HG03025 (cell line): ENCODE results near the gene CKB.

ENCODE experiments used
- ATAC-seq: cut with Tn5 transposase; IDR thresholded peaks from one replicate; pipeline ENCODE4 v1.9.1; 2021; ENCODE audit warnings: mild to moderate bottlenecking, moderate library complexity; ENCODE audit not compliant: unreplicated experiment, low FRiP score

Gene CKB

DNA sequence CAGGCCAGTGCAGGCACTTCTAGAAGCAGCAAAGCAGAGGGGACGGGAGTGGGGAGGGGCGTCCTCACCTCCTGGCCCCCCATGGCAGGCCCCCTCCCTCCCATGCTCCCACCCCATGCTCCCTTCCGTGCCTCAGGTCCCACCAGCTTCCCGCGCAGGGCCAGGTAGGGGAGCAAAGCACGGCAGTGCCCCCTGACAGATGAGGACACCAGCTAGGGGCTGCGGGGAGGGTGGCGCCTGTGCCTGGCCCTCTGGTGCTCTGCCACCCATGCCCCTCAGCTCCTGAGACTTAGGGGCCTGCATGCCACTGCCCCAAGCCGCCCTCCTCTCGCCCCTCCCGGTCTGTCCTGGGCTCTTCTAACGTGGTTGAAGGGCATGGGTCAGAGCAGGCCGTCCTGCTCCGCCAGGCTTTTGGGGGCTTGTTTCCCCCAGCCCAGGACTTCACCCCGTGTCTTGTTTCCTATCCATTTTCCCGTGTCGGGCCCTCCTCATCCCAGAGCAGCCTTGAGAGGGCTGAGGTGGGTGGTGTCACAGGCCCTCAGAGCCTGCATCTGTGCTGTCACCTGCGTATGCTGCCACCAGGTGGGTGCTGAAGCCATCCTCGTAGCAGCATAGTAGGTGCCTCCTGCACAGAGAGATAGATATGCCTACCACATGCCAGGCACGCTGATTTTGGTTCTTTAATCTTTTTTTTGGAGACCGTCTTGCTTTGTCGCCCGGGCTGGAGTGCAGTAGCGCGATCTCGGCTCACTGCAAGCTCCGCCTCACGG, 16.6 kb upstream of the CKB start:
- ATAC-seq = no peak

- no peak for ATAC-seq
Measured at GRCh38 chr14:103538291-103539055, 15.8 kb upstream of the CKB start.

DNA sequence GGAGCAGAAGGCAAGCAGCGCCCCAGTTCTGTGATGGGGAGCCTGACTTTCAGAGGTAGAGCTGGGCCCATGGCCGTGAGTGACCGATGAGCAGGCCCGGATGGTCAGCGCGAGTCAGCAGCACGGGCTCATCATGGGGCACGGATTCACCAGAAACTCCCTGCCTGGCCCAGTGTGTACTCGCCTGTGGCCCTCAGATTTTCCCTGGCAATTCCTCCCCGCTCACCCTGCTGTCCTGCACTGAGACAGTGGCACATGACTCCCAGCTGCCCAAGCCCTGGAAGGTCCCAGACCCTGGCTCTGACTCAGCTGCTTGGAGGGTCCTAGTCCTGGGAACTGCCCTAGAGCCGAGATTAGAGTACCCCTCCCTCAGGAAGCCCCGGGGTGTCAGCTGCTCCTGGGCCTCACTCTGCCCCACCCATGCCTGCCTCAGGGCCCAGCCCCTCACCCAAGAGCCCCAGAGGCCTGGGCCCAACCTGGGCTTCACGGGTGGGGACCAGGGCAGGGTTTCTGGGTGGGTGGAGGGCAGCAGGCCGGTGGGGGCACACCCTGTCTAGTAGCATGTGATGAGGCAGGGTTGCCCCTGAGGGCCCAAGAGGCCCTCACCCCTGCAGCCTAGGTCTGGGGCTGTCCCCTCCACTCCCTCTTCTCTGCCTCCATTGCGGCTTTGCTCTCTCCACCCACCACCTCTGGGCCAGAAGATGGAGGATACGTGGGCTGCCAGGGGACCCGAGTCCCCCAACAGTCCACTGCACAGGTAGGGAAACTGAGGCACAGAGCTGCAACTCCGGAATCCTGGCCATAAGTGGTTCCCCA, 14.8 kb upstream of the CKB start:
- no peak for ATAC-seq

GRCh38 chr14:103536693-103537092, 14.1 kb upstream of the CKB start:
- no peak for ATAC-seq

DNA sequence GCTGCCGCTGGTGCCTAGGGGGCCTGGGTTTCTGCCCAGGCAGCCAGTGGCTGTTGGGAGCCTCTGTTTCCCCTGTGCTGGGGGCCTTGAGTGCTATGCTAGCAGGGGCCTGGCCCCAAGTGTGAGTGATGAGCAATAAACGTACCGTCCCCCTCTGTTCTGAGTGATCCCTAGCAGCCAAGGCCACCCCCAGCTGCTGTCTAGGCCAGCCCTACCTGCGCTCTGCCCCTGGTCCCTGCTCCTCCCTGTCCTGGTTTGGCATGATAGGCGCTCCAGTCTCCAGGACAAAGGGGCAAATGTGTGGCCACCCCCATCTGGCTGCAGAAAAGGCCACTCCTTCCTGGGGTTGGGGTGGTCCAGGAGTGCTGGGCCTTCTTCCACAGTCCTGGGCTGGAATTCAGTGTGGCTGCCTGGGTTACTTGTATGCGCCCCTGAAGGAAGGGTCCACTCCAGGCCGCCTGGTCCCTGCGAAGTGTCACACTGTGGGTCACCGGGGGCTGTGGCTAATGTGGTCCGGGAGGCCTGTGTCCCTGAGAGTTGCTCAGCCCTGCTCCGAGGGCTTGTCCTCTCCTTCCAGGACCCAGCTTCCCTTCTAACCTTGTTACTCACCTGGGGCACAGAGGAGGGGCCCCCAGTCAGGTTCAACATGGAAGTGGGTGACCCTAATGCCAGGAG, 13.4 kb upstream of the CKB start:
- ATAC-seq = no peak

DNA sequence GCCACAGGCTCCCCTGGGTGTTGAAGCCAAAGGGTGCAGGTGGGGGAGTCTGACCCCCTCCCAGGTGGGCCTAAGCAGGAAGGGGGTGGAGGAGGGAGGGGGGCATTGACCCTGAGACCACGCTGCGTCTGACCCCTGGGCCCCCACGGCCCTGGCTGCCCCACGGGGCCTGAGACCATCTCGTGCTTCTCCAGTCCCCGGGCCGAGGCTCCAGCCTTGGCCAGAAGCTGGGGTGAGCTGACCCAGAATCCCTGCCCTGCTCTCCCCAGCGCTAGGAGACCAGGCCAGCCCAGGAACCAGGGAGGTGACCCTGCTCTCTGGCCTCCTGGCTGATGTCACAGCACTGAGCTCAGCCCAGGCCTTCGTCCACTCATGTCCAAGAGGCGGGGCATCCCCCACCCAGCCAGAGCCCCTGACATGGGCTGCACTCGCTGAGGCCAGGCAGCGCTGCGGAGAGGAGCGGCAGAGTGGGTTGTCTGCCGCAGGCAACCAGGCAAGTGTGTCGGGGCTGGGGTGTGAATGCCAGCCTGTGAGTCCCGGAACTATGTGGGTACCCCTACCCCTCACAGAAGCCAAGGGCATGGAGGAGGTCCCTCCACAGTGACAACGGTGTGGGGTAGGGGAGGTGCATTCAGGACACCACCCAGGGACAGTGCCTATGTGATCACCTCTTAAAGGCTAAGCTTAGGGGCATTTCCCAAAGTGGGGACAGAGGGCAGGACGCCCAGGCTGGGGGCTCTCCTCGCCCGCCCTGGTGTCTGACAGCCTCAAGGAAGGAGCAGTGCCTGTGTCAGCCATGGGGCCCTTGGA, 12.7 kb upstream of the CKB start:
- no peak for ATAC-seq

DNA sequence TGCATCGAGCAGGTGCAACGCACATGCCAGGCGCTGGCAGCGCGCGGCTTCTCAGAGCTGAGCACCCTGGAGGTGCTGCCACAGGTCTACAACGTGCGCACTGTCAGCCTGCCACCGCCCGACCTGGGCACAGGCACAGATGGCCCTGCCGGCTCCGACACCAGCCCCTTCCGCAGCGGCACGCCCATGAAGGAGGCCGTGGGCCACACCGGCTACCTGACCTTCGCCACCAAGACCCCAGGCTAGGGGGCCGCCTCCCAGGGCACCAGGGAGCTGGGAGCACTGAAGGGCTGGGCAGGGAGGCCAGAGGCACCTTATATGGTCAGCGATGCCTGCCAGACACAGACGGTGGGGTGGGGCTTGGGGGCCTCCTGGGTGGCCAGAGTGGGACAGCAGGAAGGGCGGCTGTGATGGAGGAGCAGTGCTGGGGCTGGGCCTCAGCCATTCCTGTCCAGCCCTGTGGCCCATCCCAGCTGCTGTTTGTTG, 12.0 kb upstream of the CKB start:
- no peak for ATAC-seq

DNA sequence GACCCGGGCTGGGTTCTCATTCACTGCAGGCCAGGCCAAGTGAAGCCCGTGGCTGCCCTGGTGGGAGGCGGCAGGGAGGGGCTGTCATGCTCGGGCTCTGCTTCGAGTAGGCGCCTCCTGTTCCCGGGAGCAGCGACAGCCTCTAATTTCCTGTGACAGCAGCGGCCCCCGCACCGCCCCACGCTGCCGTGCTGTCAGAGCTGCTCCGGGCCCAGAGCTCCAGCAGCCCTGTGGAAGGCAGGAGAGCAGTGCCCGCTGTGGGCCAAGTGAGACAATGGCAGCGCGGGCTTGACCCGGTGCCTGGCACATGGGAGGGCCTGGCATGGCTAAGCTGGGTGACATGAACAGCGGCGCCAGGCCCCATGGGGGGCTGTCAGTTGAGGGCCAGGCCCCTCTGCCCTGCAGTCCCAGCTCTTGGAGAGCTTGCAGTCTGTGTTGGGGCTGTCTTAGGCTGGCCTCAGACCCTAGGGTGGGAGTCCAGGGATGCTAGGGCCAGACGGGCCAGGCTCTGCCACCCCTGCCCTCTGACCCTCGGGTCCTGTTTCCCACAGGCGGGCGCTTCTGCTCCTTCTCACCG, 11.5 kb upstream of the CKB start:
- no peak for ATAC-seq

GRCh38 chr14:103533137-103533998, 10.7 kb upstream of the CKB start:
- ATAC-seq = no peak

GRCh38 chr14:103532216-103533136, 9.8 kb upstream of the CKB start:
- ATAC-seq = no peak

- no peak for ATAC-seq
Measured at GRCh38 chr14:103531421-103532215, 9.0 kb upstream of the CKB start.

DNA sequence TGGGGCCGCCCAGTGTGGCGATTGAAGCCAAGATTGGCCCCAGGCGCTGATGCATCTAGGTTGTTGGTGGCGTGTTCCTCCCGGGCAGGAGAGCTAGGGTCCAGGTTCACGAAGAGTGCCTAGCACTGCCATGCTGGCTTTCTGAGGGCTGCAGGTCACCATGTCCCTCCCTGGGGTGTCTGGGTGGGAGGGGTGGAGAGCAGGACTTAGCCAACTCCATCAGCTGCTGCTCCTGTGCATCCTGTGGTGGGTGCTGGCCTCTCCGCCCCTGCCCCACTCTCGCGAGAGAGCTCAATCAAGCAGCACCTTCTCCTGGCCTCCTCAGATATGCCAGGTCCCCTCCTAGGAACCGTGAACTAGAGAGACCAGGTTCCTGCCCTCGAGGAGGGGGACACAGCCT, 8.2 kb upstream of the CKB start:
- no peak for ATAC-seq

- no peak for ATAC-seq
Measured at GRCh38 chr14:103530390-103530789, 7.8 kb upstream of the CKB start.

- peak; percentile 10 for ATAC-seq
Measured at GRCh38 chr14:103529383-103530365, 7.0 kb upstream of the CKB start.

- peak; percentile 31 for ATAC-seq
Measured at GRCh38 chr14:103528587-103529382, 6.2 kb upstream of the CKB start, which contains the start of gene TRMT61A. Gene TRMT61A (plus strand): TSS chr14:103529196. CDS start chr14:103529979, 783 bp downstream.
